Lower leg skin (tissue), 4 donors: Measurements from ENCODE around the gene TM4SF4. TPM values are rescaled to one million over a fixed set of nuclear protein-coding genes. Genes with fewer than 3 reads are reported as not detected.

Experiments
- DNase-seq, 2 donors: peaks; one replicate each; pipeline ENCODE4 v3.0.0-alpha.2; 2019; ENCODE audit warnings: low spot score in 2 of 2
- H3K4me3 ChIP-seq: fragments of 200-600 bp; sonication (generic); 2 replicates; pipeline ENCODE4 v1.5.1; 2017; ENCODE audit warnings: mild to moderate bottlenecking, low read depth; ENCODE audit not compliant: poor library complexity, severe bottlenecking
- CTCF ChIP-seq, 3 donors: fragments of 450-650 bp; IDR thresholded peaks; one replicate each; pipeline ENCODE4 v1.5.1; 2016; ENCODE audit warnings: antibody characterized with exemption in 3 of 3, mild to moderate bottlenecking in 3 of 3, moderate library complexity in 2 of 3
- POLR2A ChIP-seq, 2 donors: fragments of 450-650 bp; IDR thresholded peaks; one replicate each; pipeline ENCODE4 v1.6.1; 2016 to 2017; ENCODE audit warnings: antibody characterized with exemption in 2 of 2, mild to moderate bottlenecking in 1 of 2, moderate library complexity in 1 of 2
- WGBS, 2 donors: methylation state at CpG; one replicate each; pipeline ENCODE4 v1.1.5; 2018; 5-methylcytosine and 5-hydroxymethylcytosine counted together
- intact Hi-C: fragments of 100-400 bp; cut with DNase I; formaldehyde crosslinking; loops from one replicate; pipeline ENCODE4 v1.15.0; 2023; ENCODE audit warnings: low total_unique reads
- total RNA-seq, 4 donors: library from RNA; depleted of rRNA; stranded (reverse); fragments of >200 nt; gene quantifications; one replicate each; pipeline ENCODE4 v1.1.0, GENCODE V29; 2016

Gene TM4SF4
- total RNA-seq, 4 donors from 2014 or later = not detected

- no peak for DNase-seq
- intact Hi-C loops = no loop called here
- 86 to 88% methylated on average over 2 of the region's 2 CpGs for WGBS, 2 donors
- no peak for TF ChIP-seq CTCF (IDR thresholded peaks at IDR 0.05)
- no peak for TF ChIP-seq POLR2A (IDR thresholded peaks at IDR 0.05)
- H3K4me3 ChIP-seq = no peak overlapping the region
Measured at GRCh38 chr3:149432149-149432548, 42.3 kb upstream of the TM4SF4 start.

GRCh38 chr3:149435996-149436885 lies 38.3 kb upstream of the TM4SF4 start:
- 91 to 94% methylated on average over 6 of the region's 6 CpGs for WGBS, 2 donors
- H3K4me3 ChIP-seq = no peak overlapping the region
- TF ChIP-seq CTCF (IDR thresholded peaks at IDR 0.05) = no peak
- no peak for TF ChIP-seq POLR2A (IDR thresholded peaks at IDR 0.05)
- DNase-seq = no peak
- intact Hi-C loops = no loop called here

GRCh38 chr3:149437286-149437685 lies 37.2 kb upstream of the TM4SF4 start:
- no peak for DNase-seq
- 85 to 92% methylated on average over 3 of the region's 3 CpGs for WGBS, 2 donors
- TF ChIP-seq POLR2A (IDR thresholded peaks at IDR 0.05) (no peak), CTCF (IDR thresholded peaks at IDR 0.05) (no peak)

GRCh38 chr3:149437710-149438109 lies 36.8 kb upstream of the TM4SF4 start:
- DNase-seq = no peak
- no peak for TF ChIP-seq POLR2A (IDR thresholded peaks at IDR 0.05)
- no peak for TF ChIP-seq CTCF (IDR thresholded peaks at IDR 0.05)
- intact Hi-C loops = no loop called here
- H3K4me3 ChIP-seq = no peak overlapping the region

More at GRCh38 chr3:149437286-149437685, 37.2 kb upstream of the TM4SF4 start:
- no peak overlapping the region for H3K4me3 ChIP-seq
- intact Hi-C loops = no loop called here

- DNase-seq = no peak
- TF ChIP-seq POLR2A (IDR thresholded peaks at IDR 0.05) = no peak
- TF ChIP-seq CTCF (IDR thresholded peaks at IDR 0.05) = no peak
- H3K4me3 ChIP-seq = no peak overlapping the region
- intact Hi-C loops = no loop called here
Measured at GRCh38 chr3:149438981-149439380, 35.5 kb upstream of the TM4SF4 start.

GRCh38 chr3:149441642-149442041 lies 32.9 kb upstream of the TM4SF4 start:
- no peak for DNase-seq
- WGBS, 2 donors = 94 to 97% methylated on average over 1 of the region's 1 CpG
- TF ChIP-seq POLR2A (IDR thresholded peaks at IDR 0.05) = no peak
- no peak for TF ChIP-seq CTCF (IDR thresholded peaks at IDR 0.05)
- H3K4me3 ChIP-seq = no peak overlapping the region
- intact Hi-C loops = no loop called here
